OCI-LY7 (cell line): ENCODE results near the gene FNDC3B. TPM values are rescaled to one million over a fixed set of nuclear protein-coding genes. Genes with fewer than 3 reads are reported as not detected.

Experiments used
- BruUV-seq: library from RNA; stranded (reverse); fragments of 400-500 nt; replicated peaks from 2 replicates; lab custom pipeline; 2021; lab: Mats Ljungman, UMichigan
- CTCF ChIA-PET: fragments of 300-600 bp; sonication (Branson Sonifier 250); formaldehyde crosslinking; loops from one replicate; lab custom pipeline; 2022; ENCODE audit warnings: antibody characterized with exemption; ENCODE audit not compliant: unreplicated experiment; lab: Charles Lee
- POLR2A ChIA-PET: fragments of 300-600 bp; sonication (Branson Sonifier 250); formaldehyde crosslinking; loops from one replicate; lab custom pipeline; 2022; ENCODE audit warnings: antibody characterized with exemption; lab: Charles Lee
- DNase-seq: peaks from one replicate; pipeline ENCODE4 v3.0.0-alpha.2; 2015; ENCODE audit warnings: low spot score
- H2AFZ ChIP-seq: fragments of 200-600 bp; sonication (generic), shearing (Covaris generic); 2 replicates; pipeline ENCODE4 v1.6.1; 2014; ENCODE audit warnings: mild to moderate bottlenecking, antibody characterized with exemption, low read length, moderate library complexity
- H3K27ac ChIP-seq: fragments of 200-600 bp; sonication (generic); 2 replicates; pipeline ENCODE4 v1.5.1; 2014; ENCODE audit warnings: mixed run types, low read depth, mild to moderate bottlenecking, moderate library complexity, low read length, inconsistent platforms; ENCODE audit not compliant: poor library complexity, severe bottlenecking
- H3K36me3 ChIP-seq: fragments of 200-600 bp; sonication (generic); 2 replicates; pipeline ENCODE4 v1.6.1; 2014; ENCODE audit warnings: mild to moderate bottlenecking, antibody characterized with exemption, low read length, moderate library complexity, mixed read lengths; ENCODE audit not compliant: insufficient read depth
- H3K4me1 ChIP-seq: fragments of 200-600 bp; sonication (generic); 2 replicates; pipeline ENCODE4 v1.5.1; 2014; ENCODE audit warnings: mild to moderate bottlenecking, low read length; ENCODE audit not compliant: insufficient read depth, poor library complexity, severe bottlenecking
- H3K4me2 ChIP-seq: fragments of 200-600 bp; sonication (generic); 2 replicates; pipeline ENCODE4 v1.6.1; 2014; ENCODE audit warnings: mild to moderate bottlenecking, low read length
- H3K4me3 ChIP-seq: fragments of 200-600 bp; sonication (generic); 2 replicates; pipeline ENCODE4 v1.5.1; 2014; ENCODE audit warnings: mild to moderate bottlenecking, low read depth, low read length; ENCODE audit not compliant: poor library complexity, severe bottlenecking
- H3K79me2 ChIP-seq: fragments of 200-600 bp; sonication (generic); 2 replicates; pipeline ENCODE4 v1.6.1; 2016; ENCODE audit warnings: low read depth, mild to moderate bottlenecking, low read length, moderate library complexity, mixed read lengths; ENCODE audit not compliant: insufficient read depth
- H3K9me2 ChIP-seq: fragments of 200-600 bp; sonication (generic); 2 replicates; pipeline ENCODE4 v1.6.1; 2016; ENCODE audit warnings: mild to moderate bottlenecking, low read length, mixed read lengths; ENCODE audit not compliant: insufficient read depth
- H3K9me3 ChIP-seq: fragments of 200-600 bp; sonication (generic); 2 replicates; pipeline ENCODE4 v1.6.1; 2014; ENCODE audit warnings: mild to moderate bottlenecking, mixed run types, low read length, mixed read lengths
- H4K20me1 ChIP-seq: fragments of 200-600 bp; sonication (generic); 2 replicates; pipeline ENCODE4 v1.6.1; 2014; ENCODE audit warnings: mild to moderate bottlenecking, antibody characterized with exemption, low read length, moderate library complexity, mixed read lengths; ENCODE audit not compliant: insufficient read depth
- EZH2phosphoT487 ChIP-seq: fragments of 200-600 bp; sonication (generic); IDR thresholded peaks from 2 replicates; pipeline ENCODE4 v1.6.1; 2018; ENCODE audit warnings: low read depth, borderline replicate concordance, mild to moderate bottlenecking, mixed run types, antibody characterized with exemption, low read length, moderate library complexity, mixed read lengths
- intact Hi-C: fragments of 100-400 bp; cut with micrococcal nuclease; formaldehyde crosslinking; loops from one replicate; pipeline ENCODE4 v1.10.0; 2022; ENCODE audit not compliant: unreplicated experiment
- small RNA-seq: library from RNA; depleted of rRNA; stranded (forward); fragments of <200 nt; gene quantifications from one replicate; pipeline ENCODE3, GENCODE V24; 2014
- total RNA-seq, 2 experiments: library from RNA; depleted of rRNA in 1 of 2; stranded (reverse); fragments of >200 nt in 1 of 2; shearing (Covaris generic) in 1 of 2; gene quantifications; 2 replicates each; pipeline ENCODE4 v1.2.3, GENCODE V29; 2014 to 2022
- TF ChIP-seq, protein P1 (sequence below): fragments of 200-600 bp; sonication (generic); conservative IDR thresholded peaks from 2 replicates; pipeline ENCODE4 v1.5.1; 2014; ENCODE audit warnings: mild to moderate bottlenecking, antibody characterized with exemption, low read length, moderate library complexity, mixed read lengths

The FNDC3B gene
- total RNA-seq, 2 experiments from 2014 or later = 23.3 to 28.5 TPM

- ChIA-PET CTCF (no interaction called here), POLR2A (no interaction called here)
- Histone ChIP-seq H3K79me2 (no peaks in the 10 kb centered on the region), H4K20me1 (no peaks in the 10 kb centered on the region), H2AFZ (no peak overlapping the region), H3K4me1 (no peaks in the 10 kb centered on the region), H3K4me2 (no peak overlapping the region), H3K4me3 (no peak overlapping the region), H3K36me3 (no peaks in the 10 kb centered on the region), H3K27ac (no peak overlapping the region), H3K9me3 (no peaks in the 10 kb centered on the region), H3K9me2 (no peaks in the 10 kb centered on the region)
- intact Hi-C loops = loop anchor here (10.0 kb wide), 1 partner anchor 675 kb away; no protein-coding TSS in a partner anchor
- no peak for TF ChIP-seq EZH2phosphoT487
- TF ChIP-seq, protein P1, sequence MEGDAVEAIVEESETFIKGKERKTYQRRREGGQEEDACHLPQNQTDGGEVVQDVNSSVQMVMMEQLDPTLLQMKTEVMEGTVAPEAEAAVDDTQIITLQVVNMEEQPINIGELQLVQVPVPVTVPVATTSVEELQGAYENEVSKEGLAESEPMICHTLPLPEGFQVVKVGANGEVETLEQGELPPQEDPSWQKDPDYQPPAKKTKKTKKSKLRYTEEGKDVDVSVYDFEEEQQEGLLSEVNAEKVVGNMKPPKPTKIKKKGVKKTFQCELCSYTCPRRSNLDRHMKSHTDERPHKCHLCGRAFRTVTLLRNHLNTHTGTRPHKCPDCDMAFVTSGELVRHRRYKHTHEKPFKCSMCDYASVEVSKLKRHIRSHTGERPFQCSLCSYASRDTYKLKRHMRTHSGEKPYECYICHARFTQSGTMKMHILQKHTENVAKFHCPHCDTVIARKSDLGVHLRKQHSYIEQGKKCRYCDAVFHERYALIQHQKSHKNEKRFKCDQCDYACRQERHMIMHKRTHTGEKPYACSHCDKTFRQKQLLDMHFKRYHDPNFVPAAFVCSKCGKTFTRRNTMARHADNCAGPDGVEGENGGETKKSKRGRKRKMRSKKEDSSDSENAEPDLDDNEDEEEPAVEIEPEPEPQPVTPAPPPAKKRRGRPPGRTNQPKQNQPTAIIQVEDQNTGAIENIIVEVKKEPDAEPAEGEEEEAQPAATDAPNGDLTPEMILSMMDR = no peak
- no TSS peak for BruUV-seq
- no peak for DNase-seq
Observed at GRCh38 chr3:172449466-172450149, 410.2 kb downstream of the FNDC3B start.

Small RNA genes within 50 kb of the gene (small RNA-seq; reads per million reads assigned to genes)
- gene RN7SL141P = not detected

Other genes with a start within 250 kb of the FNDC3B start
- gene PLD1, start 229.1 kb upstream of the FNDC3B start, total RNA-seq (2014; rRNA removed; shearing (Covaris generic)) = not detected in 2 replicates
- not detected in 2 replicates for gene PLD1, start 229.1 kb upstream of the FNDC3B start, total RNA-seq (2022)
- not detected in 2 replicates for gene TMEM212, start 196.2 kb upstream of the FNDC3B start, total RNA-seq (2014; rRNA removed; shearing (Covaris generic))
- gene TMEM212, start 196.2 kb upstream of the FNDC3B start, total RNA-seq (2022) = not detected in 2 replicates